Fibroblast of skin of left biceps (primary cell): ENCODE data around the gene TRIM63.

Experiments used
- DNase-seq, 2 experiments: peaks; one replicate each; pipeline ENCODE4 v3.0.0-alpha.2; 2013; ENCODE audit warnings: low read depth in 2 of 2

TRIM63 gene

GRCh38 chr1:26034504-26035202 lies 32.8 kb downstream of the TRIM63 start:
- no peak for DNase-seq

- no peak for DNase-seq
Measured at GRCh38 chr1:26032656-26033357, 34.6 kb downstream of the TRIM63 start.

- DNase-seq = no peak
Measured at GRCh38 chr1:26031611-26032220, 35.7 kb downstream of the TRIM63 start.

GRCh38 chr1:26031196-26031595 lies 36.2 kb downstream of the TRIM63 start:
- DNase-seq = no peak

GRCh38 chr1:26029864-26030481 lies 37.5 kb downstream of the TRIM63 start:
- DNase-seq = no peak

- no peak for DNase-seq
Measured at GRCh38 chr1:26029054-26029863, 38.2 kb downstream of the TRIM63 start.

GRCh38 chr1:26028490-26028980 lies 38.9 kb downstream of the TRIM63 start:
- DNase-seq = no peak

- no peak for DNase-seq
Measured at GRCh38 chr1:26027716-26028489, 39.5 kb downstream of the TRIM63 start.

- DNase-seq = no peak
Measured at GRCh38 chr1:26025517-26025916, 41.9 kb downstream of the TRIM63 start.

GRCh38 chr1:26025060-26025459 lies 42.4 kb downstream of the TRIM63 start:
- no peak for DNase-seq

GRCh38 chr1:26023826-26024225 lies 43.6 kb downstream of the TRIM63 start:
- no peak for DNase-seq

GRCh38 chr1:26023009-26023408 lies 44.4 kb downstream of the TRIM63 start:
- no peak for DNase-seq

- no peak for DNase-seq
Measured at GRCh38 chr1:26022404-26022779, 45.0 kb downstream of the TRIM63 start.

- no peak for DNase-seq
Measured at GRCh38 chr1:26021647-26022403, 45.6 kb downstream of the TRIM63 start, which contains the start of gene EXTL1. Gene EXTL1 (plus strand): TSS chr1:26021775. CDS start chr1:26022647, 872 bp downstream.

- no peak for DNase-seq
Measured at GRCh38 chr1:26020941-26021646, 46.3 kb downstream of the TRIM63 start.

- no peak for DNase-seq
Measured at GRCh38 chr1:26020330-26020768, 47.1 kb downstream of the TRIM63 start.

- no peak for DNase-seq
Measured at GRCh38 chr1:26019641-26020315, 47.7 kb downstream of the TRIM63 start.

- DNase-seq = no peak
Measured at GRCh38 chr1:26017606-26018005, 49.8 kb downstream of the TRIM63 start.
